Prostate gland (tissue), 2 donors: Measurements from ENCODE around the gene SET. TPM values are rescaled to one million over a fixed set of nuclear protein-coding genes. Genes with fewer than 3 reads are reported as not detected.

Experiments
- DNase-seq: peaks from one replicate; pipeline ENCODE4 v3.0.0-alpha.2; 2019; ENCODE audit warnings: low spot score
- H3K27ac ChIP-seq, 2 donors: fragments of 200-600 bp; sonication (generic); 2 replicates each; pipeline ENCODE4 v1.5.1; 2017 to 2019
- H3K27me3 ChIP-seq: fragments of 200-600 bp; sonication (generic); replicated peaks from 2 replicates; pipeline ENCODE4 v1.5.1; 2019; ENCODE audit not compliant: insufficient read depth
- H3K36me3 ChIP-seq, 2 donors: fragments of 200-600 bp; sonication (generic); 1 replicate in 1 of 2; 2 replicates in 1 of 2; pipeline versions ENCODE4 v1.5.1 to v1.8.1; 2017 to 2019
- H3K4me1 ChIP-seq: fragments of 200-600 bp; sonication (generic); replicated peaks from 2 replicates; pipeline ENCODE4 v1.5.1; 2019
- H3K4me3 ChIP-seq, 2 donors: fragments of 200-600 bp; sonication (generic); 2 replicates each; pipeline ENCODE4 v1.5.1; 2017 to 2019
- H3K9me3 ChIP-seq: fragments of 200-600 bp; sonication (generic); 2 replicates; pipeline ENCODE4 v1.5.1; 2017
- CTCF ChIP-seq, 4 experiments: fragments of 200-600 bp in 2 of 4; fragments of 450-650 bp in 2 of 4; sonication (generic) in 2 of 4; IDR thresholded peaks; 1 replicate in 3 of 4; 2 replicates in 1 of 4; pipeline ENCODE4 v1.5.1; 2016 to 2019; ENCODE audit warnings: antibody characterized with exemption in 4 of 4, mild to moderate bottlenecking in 2 of 4, moderate library complexity in 2 of 4
- POLR2A ChIP-seq: fragments of 450-650 bp; IDR thresholded peaks from one replicate; pipeline ENCODE4 v1.6.1; 2016; ENCODE audit warnings: antibody characterized with exemption, mild to moderate bottlenecking
- POLR2AphosphoS5 ChIP-seq: sonication (generic); formaldehyde crosslinking; IDR thresholded peaks from one replicate; pipeline ENCODE4 v1.6.1; 2017; ENCODE audit warnings: antibody characterized with exemption
- WGBS: methylation state at CpG from one replicate; pipeline ENCODE4 v1.1.5; 2018; 5-methylcytosine and 5-hydroxymethylcytosine counted together
- intact Hi-C: fragments of 100-400 bp; cut with DNase I; formaldehyde crosslinking; loops from one replicate; pipeline ENCODE4 v1.14.2; 2022
- total RNA-seq, 2 donors: library from RNA; depleted of rRNA; stranded (reverse); fragments of >200 nt; gene quantifications; one replicate each; pipeline ENCODE4 v1.1.0, GENCODE V29; 2016

SET gene
- total RNA-seq, 2 donors from 2014 or later: 138 to 150 TPM

GRCh38 chr9:128719919-128720605, 31.0 kb downstream of the SET start:
- H3K4me1 ChIP-seq: no peaks in the 10 kb centered on the region
- TF ChIP-seq POLR2A (no peak), POLR2AphosphoS5 (no peak), CTCF (IDR thresholded peaks at IDR 0.05) (no peak)
- H3K36me3 ChIP-seq: no peaks in the 10 kb centered on the region
- no peak overlapping the region for H3K27ac ChIP-seq
- WGBS: 89% methylated on average over 30 of the region's 30 CpGs
- H3K9me3 ChIP-seq: no peaks in the 10 kb centered on the region
- no peak for DNase-seq
- H3K4me3 ChIP-seq: no peak overlapping the region
- H3K27me3 ChIP-seq: no peaks in the 10 kb centered on the region
- intact Hi-C loops: no loop called here

- intact Hi-C loops: no loop called here
- WGBS: 88% methylated on average over 19 of the region's 22 CpGs
- Histone ChIP-seq H3K27ac (no peak overlapping the region), H3K4me1 (no peaks in the 10 kb centered on the region), H3K27me3 (no peaks in the 10 kb centered on the region), H3K36me3 (no peaks in the 10 kb centered on the region), H3K4me3 (no peak overlapping the region), H3K9me3 (no peaks in the 10 kb centered on the region)
- TF ChIP-seq POLR2AphosphoS5: no peak
- TF ChIP-seq POLR2A: no peak
- no peak for TF ChIP-seq CTCF (IDR thresholded peaks at IDR 0.05)
- DNase-seq: no peak
Measured at GRCh38 chr9:128720841-128721486, 31.9 kb downstream of the SET start.

DNA sequence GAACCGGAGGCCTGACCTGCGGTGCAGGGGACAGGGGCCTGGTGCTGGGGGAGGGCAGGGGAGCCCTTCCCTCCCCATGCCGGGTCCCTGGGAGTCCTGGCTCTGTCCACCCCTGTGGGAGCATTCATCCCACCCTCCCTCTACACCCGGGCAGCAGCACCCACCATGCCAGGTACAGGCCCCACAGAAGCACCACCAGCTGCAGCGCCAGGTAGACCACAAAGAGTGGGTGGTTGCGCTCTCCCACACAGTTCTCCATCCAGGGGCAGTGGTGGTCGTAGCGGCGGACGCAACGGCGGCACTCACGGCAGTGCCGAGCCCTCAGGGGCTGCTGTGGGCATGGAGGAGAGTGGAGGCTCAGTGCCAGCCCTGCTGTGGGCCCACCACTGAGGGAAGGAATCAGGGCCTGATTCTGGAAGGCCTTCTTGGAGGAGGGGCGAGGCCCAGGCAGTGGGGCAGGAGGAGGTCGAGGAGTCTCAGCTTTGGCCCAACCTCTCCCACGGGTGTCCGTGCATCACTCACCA, 32.5 kb downstream of the SET start:
- DNase-seq: no peak
- Histone ChIP-seq H3K4me1 (no peaks in the 10 kb centered on the region), H3K27me3 (no peaks in the 10 kb centered on the region), H3K9me3 (no peaks in the 10 kb centered on the region), H3K27ac (no peak overlapping the region), H3K4me3 (no peak overlapping the region), H3K36me3 (no peaks in the 10 kb centered on the region)
- intact Hi-C loops: no loop called here
- TF ChIP-seq CTCF (IDR thresholded peaks at IDR 0.05): no peak
- TF ChIP-seq POLR2A: no peak
- TF ChIP-seq POLR2AphosphoS5: no peak
- 91% methylated on average over 17 of the region's 18 CpGs for WGBS

DNA sequence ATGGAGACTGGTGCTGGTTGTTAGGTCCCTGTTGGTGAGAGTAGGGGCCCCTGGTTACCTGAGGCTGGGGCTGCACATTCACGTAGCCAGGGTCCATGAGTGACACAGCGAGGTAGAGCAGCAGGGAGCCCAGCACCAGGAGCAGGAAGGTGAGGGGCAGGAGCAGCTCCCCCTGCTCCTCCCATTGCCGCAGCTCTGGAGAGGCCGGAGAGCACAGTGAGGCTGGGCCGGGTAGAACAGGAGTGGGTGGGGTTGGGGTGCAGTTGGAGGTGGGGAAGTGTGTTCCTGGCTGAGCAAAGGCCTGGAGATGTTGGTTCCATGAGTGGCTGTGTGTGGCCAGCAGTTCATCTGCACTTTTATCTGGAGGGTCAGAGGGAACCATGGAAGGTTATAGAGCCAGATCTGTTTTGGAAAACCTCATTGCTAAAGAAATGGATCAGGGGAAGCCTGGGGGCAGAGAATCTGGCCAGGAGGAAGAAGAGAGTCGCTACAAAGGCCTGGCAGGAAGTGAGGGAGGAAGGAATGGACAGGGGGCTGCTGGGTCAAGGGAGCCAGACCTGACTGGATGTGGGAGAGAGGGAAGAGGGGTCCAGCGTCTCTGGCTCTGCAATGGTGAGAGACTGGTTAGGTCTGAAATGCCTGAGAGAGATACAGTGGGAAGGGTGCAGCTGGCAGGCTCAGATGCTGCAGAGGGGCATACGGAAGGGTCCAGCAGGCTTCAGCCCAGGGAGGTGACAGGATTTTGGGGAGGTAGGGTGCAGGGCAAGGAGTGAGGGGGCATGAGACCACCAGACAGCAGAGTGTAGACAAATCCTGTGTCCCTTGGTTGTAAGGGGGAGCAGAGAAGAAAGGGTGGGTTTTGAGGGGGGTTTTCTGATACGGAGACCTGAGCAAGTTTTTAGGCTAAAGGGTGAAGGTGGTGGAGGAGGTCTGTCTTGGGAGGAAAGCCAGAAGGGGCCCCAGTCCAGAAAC, 33.6 kb downstream of the SET start:
- intact Hi-C loops: no loop called here
- 56% methylated on average over 9 of the region's 9 CpGs for WGBS
- no peak for DNase-seq
- H3K36me3 ChIP-seq: no peaks in the 10 kb centered on the region
- no peak overlapping the region for H3K4me3 ChIP-seq
- H3K27ac ChIP-seq: peak overlapping the region; percentile 76 to 81
- H3K9me3 ChIP-seq: no peaks in the 10 kb centered on the region
- H3K27me3 ChIP-seq: no peaks in the 10 kb centered on the region
- H3K4me1 ChIP-seq: no peaks in the 10 kb centered on the region
- no peak for TF ChIP-seq POLR2AphosphoS5
- no peak for TF ChIP-seq POLR2A
- no peak for TF ChIP-seq CTCF (IDR thresholded peaks at IDR 0.05)
